HepG2 (cell line): ENCODE data around the gene MLLT10. TPM values are rescaled to one million over a fixed set of nuclear protein-coding genes. Genes with fewer than 3 reads are reported as not detected.

ENCODE experiments used
- CCDC6 ChIP-seq: sonication (generic); formaldehyde crosslinking; IDR thresholded peaks from 2 replicates; pipeline ENCODE4 v1.8.1; 2022; ENCODE audit warnings: mild to moderate bottlenecking, missing genetic modification reagents, moderate library complexity
- KAT2B ChIP-seq: fragments of 150-350 bp; IDR thresholded peaks from 2 replicates; pipeline ENCODE4 v1.6.1; 2014; ENCODE audit warnings: low read depth, low read length, borderline replicate concordance
- KMT2A ChIP-seq: sonication (generic); formaldehyde crosslinking; IDR thresholded peaks from 2 replicates; pipeline ENCODE4 v1.4.0; 2020; ENCODE audit warnings: missing genetic modification reagents
- ZNF382 ChIP-seq: sonication (generic); formaldehyde crosslinking; IDR thresholded peaks from 2 replicates; pipeline ENCODE4 v1.5.0; 2020; ENCODE audit warnings: missing genetic modification reagents, mild to moderate bottlenecking, borderline replicate concordance
- ZNF777 ChIP-seq: sonication (generic); formaldehyde crosslinking; IDR thresholded peaks from 2 replicates; pipeline ENCODE4 v1.4.0; 2020; ENCODE audit warnings: missing genetic modification reagents
- ZNF790 ChIP-seq: sonication (generic); formaldehyde crosslinking; IDR thresholded peaks from 2 replicates; pipeline ENCODE4 v1.8.0; 2022; ENCODE audit warnings: missing genetic modification reagents, mild to moderate bottlenecking, borderline replicate concordance
- polyA plus RNA-seq, 8 experiments: library from polyadenylated mRNA; depleted of rRNA in 3 of 8; stranded (reverse) in 7 of 8; unstranded in 1 of 8; fragments of >200 nt; fragmentation: Illumina TruSeq in 4 of 8; extraction: Trizol in 4 of 8; gene quantifications; 2 replicates each; pipeline versions ENCODE4 v1.2.1 to v1.2.3, GENCODE V29; 2011 to 2016; ENCODE audit warnings: low read depth in 4 of 8, missing spikeins in 1 of 8, mixed read lengths in 1 of 8; ENCODE audit not compliant: insufficient read depth in 1 of 8
- total RNA-seq, 5 experiments: library from RNA; depleted of rRNA; stranded (reverse); fragments of >200 nt; fragmentation: Illumina TruSeq; extraction: Trizol; gene quantifications; 2 replicates each; pipeline ENCODE4 v1.2.3, GENCODE V29; 2016; ENCODE audit warnings: low read depth in 1 of 5
- TF ChIP-seq, protein P1 (sequence below): IDR thresholded peaks from 2 replicates; pipeline ENCODE4 v1.6.1; 2018; ENCODE audit warnings: missing genetic modification reagents, mild to moderate bottlenecking, missing compliant biosample characterization
- TF ChIP-seq, protein P2 (sequence below): sonication (generic); formaldehyde crosslinking; IDR thresholded peaks from one replicate; pipeline ENCODE4 v1.5.1; 2020; ENCODE audit warnings: mild to moderate bottlenecking, missing genetic modification reagents; ENCODE audit errors: not compliant biosample characterization
- TF ChIP-seq, protein P3 (sequence below): sonication (generic); formaldehyde crosslinking; IDR thresholded peaks from 2 replicates; pipeline ENCODE4 v1.4.0; 2020; ENCODE audit warnings: missing genetic modification reagents, borderline replicate concordance

MLLT10 gene
- total and polyA plus RNA-seq, 2 of the 13 experiments (the other 11 are each of a cell fraction or from before 2014, with no cell fraction given), result 51.3 to 84.1 TPM

DNA sequence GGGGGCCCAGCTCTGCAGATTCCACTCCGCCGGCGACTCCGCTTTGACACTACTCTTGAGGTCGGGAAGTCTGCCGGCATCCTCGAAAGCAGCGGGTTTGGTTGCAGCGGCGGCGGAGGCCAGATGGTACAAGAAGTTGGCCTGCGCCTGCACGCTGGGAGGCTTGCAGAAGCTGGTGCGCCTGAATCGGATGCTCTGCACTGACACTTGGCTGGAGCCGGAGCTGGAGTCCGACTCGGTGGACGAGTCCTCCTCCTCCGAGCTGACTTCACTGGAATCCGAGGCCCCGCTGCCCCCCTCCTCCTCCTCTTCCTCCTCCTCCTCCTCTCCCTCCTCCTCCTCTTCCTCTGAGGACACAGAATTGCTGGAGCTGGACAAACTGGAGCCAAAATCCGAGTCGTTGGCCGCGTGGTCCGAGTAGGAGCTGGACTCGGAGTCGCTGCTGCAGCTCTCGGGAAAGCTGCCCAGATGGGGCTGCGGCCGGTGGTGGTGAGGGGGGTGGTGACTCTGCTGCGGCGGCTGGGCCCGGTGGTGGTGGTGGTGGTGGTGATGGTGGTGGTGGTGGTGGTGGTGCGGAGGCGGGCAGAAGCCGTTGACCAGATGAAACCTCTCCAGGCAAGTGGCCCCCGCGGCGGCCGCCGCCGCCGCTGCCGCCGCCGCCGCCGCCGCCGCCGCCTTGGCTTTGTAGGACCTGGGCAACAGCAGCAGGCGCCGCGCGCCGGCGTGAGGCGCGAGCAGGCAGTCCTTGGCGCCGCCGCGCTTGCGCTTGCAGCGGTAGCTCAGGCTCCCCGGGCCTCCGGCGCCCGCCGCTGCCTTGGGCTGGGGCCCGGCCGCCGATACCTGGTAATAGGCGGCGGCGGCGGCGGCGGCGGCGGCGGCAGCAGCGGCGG is 17.5 kb upstream of the MLLT10 start (continued):
- TF ChIP-seq, protein P1, sequence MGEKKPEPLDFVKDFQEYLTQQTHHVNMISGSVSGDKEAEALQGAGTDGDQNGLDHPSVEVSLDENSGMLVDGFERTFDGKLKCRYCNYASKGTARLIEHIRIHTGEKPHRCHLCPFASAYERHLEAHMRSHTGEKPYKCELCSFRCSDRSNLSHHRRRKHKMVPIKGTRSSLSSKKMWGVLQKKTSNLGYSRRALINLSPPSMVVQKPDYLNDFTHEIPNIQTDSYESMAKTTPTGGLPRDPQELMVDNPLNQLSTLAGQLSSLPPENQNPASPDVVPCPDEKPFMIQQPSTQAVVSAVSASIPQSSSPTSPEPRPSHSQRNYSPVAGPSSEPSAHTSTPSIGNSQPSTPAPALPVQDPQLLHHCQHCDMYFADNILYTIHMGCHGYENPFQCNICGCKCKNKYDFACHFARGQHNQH (CRISPR knock-in tag), result 0 out of 2 replicates have a peak, but pooled peaks have one; percentile 22
- no peak for TF ChIP-seq ZNF777 (CRISPR knock-in tag)
- TF ChIP-seq ZNF790 (CRISPR knock-in tag), result 0 out of 2 replicates have a peak, but pooled peaks have one; percentile 3
- TF ChIP-seq KAT2B, result no peak
- TF ChIP-seq, protein P2, sequence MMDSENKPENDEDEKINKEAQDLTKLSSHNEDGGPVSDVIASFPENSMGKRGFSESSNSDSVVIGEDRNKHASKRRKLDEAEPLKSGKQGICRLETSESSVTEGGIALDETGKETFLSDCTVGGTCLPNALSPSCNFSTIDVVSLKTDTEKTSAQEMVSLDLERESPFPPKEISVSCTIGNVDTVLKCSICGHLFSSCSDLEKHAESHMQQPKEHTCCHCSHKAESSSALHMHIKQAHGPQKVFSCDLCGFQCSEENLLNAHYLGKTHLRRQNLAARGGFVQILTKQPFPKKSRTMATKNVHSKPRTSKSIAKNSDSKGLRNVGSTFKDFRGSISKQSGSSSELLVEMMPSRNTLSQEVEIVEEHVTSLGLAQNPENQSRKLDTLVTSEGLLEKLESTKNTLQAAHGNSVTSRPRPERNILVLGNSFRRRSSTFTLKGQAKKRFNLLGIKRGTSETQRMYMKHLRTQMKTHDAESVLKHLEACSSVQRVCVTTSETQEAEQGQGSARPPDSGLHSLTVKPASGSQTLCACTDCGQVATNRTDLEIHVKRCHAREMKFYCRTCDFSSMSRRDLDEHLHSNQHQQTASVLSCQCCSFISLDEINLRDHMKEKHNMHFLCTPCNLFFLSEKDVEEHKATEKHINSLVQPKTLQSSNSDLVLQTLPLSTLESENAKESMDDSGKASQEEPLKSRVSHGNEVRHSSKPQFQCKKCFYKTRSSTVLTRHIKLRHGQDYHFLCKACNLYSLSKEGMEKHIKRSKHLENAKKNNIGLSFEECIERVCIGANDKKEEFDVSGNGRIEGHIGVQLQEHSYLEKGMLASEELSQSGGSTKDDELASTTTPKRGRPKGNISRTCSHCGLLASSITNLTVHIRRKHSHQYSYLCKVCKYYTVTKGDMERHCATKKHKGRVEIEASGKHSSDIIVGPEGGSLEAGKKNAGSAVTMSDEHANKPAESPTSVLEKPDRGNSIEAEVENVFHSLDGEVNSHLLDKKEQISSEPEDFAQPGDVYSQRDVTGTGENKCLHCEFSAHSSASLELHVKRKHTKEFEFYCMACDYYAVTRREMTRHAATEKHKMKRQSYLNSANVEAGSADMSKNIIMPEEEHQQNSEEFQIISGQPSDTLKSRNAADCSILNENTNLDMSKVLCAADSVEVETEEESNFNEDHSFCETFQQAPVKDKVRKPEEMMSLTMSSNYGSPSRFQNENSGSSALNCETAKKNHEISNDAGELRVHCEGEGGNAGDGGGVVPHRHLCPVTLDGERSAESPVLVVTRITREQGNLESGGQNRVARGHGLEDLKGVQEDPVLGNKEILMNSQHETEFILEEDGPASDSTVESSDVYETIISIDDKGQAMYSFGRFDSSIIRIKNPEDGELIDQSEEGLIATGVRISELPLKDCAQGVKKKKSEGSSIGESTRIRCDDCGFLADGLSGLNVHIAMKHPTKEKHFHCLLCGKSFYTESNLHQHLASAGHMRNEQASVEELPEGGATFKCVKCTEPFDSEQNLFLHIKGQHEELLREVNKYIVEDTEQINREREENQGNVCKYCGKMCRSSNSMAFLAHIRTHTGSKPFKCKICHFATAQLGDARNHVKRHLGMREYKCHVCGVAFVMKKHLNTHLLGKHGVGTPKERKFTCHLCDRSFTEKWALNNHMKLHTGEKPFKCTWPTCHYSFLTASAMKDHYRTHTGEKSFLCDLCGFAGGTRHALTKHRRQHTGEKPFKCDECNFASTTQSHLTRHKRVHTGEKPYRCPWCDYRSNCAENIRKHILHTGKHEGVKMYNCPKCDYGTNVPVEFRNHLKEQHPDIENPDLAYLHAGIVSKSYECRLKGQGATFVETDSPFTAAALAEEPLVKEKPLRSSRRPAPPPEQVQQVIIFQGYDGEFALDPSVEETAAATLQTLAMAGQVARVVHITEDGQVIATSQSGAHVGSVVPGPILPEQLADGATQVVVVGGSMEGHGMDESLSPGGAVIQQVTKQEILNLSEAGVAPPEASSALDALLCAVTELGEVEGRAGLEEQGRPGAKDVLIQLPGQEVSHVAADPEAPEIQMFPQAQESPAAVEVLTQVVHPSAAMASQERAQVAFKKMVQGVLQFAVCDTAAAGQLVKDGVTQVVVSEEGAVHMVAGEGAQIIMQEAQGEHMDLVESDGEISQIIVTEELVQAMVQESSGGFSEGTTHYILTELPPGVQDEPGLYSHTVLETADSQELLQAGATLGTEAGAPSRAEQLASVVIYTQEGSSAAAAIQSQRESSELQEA, result no peak
- no peak for TF ChIP-seq ZNF382 (CRISPR knock-in tag)
- TF ChIP-seq, protein P3, sequence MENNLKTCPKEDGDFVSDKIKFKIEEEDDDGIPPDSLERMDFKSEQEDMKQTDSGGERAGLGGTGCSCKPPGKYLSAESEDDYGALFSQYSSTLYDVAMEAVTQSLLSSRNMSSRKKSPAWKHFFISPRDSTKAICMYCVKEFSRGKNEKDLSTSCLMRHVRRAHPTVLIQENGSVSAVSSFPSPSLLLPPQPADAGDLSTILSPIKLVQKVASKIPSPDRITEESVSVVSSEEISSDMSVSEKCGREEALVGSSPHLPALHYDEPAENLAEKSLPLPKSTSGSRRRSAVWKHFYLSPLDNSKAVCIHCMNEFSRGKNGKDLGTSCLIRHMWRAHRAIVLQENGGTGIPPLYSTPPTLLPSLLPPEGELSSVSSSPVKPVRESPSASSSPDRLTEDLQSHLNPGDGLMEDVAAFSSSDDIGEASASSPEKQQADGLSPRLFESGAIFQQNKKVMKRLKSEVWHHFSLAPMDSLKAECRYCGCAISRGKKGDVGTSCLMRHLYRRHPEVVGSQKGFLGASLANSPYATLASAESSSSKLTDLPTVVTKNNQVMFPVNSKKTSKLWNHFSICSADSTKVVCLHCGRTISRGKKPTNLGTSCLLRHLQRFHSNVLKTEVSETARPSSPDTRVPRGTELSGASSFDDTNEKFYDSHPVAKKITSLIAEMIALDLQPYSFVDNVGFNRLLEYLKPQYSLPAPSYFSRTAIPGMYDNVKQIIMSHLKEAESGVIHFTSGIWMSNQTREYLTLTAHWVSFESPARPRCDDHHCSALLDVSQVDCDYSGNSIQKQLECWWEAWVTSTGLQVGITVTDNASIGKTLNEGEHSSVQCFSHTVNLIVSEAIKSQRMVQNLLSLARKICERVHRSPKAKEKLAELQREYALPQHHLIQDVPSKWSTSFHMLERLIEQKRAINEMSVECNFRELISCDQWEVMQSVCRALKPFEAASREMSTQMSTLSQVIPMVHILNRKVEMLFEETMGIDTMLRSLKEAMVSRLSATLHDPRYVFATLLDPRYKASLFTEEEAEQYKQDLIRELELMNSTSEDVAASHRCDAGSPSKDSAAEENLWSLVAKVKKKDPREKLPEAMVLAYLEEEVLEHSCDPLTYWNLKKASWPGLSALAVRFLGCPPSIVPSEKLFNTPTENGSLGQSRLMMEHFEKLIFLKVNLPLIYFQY (CRISPR knock-in tag), result no peak
- TF ChIP-seq KMT2A (CRISPR knock-in tag), result no peak
- TF ChIP-seq CCDC6, result peak; percentile 5; the same call in 1 of the 2 replicates
